ENCODE results near the gene RNF220.
A peak's percentile ranks its signal among the peaks of the same experiment; 100 is the strongest.

Gene RNF220

DNA sequence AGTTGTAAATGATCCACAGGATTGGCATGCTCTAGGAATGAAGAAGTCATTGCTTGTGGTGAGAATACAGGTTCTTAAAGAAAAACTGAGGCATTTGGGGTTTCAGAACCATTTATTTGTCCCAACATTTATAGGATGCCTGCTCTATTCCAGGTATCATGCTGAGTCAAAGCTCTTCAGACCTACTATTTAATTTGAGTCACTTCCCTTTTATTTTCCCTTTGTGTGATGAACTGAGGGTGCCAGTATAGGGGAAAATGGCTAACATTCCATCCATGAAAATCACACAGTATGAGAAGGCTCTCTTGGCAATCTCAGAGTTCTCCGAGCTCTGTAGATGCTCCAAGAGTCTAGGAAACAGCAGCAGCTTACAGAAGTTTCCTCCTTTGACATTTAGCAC, 110.4 kb downstream of the RNF220 start:
- TF ChIP-seq, protein P1, sequence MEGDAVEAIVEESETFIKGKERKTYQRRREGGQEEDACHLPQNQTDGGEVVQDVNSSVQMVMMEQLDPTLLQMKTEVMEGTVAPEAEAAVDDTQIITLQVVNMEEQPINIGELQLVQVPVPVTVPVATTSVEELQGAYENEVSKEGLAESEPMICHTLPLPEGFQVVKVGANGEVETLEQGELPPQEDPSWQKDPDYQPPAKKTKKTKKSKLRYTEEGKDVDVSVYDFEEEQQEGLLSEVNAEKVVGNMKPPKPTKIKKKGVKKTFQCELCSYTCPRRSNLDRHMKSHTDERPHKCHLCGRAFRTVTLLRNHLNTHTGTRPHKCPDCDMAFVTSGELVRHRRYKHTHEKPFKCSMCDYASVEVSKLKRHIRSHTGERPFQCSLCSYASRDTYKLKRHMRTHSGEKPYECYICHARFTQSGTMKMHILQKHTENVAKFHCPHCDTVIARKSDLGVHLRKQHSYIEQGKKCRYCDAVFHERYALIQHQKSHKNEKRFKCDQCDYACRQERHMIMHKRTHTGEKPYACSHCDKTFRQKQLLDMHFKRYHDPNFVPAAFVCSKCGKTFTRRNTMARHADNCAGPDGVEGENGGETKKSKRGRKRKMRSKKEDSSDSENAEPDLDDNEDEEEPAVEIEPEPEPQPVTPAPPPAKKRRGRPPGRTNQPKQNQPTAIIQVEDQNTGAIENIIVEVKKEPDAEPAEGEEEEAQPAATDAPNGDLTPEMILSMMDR (conservative IDR thresholded peaks at IDR 0.05; ENCODE audit: low read length): no peak
- TF ChIP-seq EZH2phosphoT487 (IDR thresholded peaks at IDR 0.05; ENCODE audit: borderline replicate concordance): no peak
- Histone ChIP-seq H4K20me1 (ENCODE audit: insufficient read depth, low read length, poor library complexity, severe bottlenecking) (no peaks in the 10 kb centered on the region), H3K9me2 (replicated peaks; ENCODE audit: low read depth, low read length) (no peaks in the 10 kb centered on the region), H3K4me3 (ENCODE audit: low read length, poor library complexity, severe bottlenecking) (no peak overlapping the region), H2AFZ (ENCODE audit: low read length) (no peak overlapping the region), H3K9ac (ENCODE audit: low read depth, low read length, poor library complexity, severe bottlenecking) (no peak overlapping the region), H3K27me3 (ENCODE audit: insufficient read depth, low read length, poor library complexity, severe bottlenecking) (no peaks in the 10 kb centered on the region), H3F3A (ENCODE audit: low read depth) (peaks cover 5% of the 10 kb centered on the region; the same call in 1 of the 2 replicates), H3K79me2 (ENCODE audit: insufficient read depth, low read length) (peaks cover 12% of the 10 kb centered on the region; the same call in 1 of the 2 replicates), H3K4me1 (ENCODE audit: insufficient read depth, low read length, poor library complexity, severe bottlenecking) (peaks cover 27% of the 10 kb centered on the region), H3K9me3 (ENCODE audit: insufficient read depth, low read depth, low read length) (no peaks in the 10 kb centered on the region), H3K4me2 (ENCODE audit: low read depth, low read length, poor library complexity, severe bottlenecking) (no peak overlapping the region), H3K36me3 (ENCODE audit: insufficient read depth, low read length) (peaks cover 9% of the 10 kb centered on the region; the same call in 1 of the 2 replicates)

DNA sequence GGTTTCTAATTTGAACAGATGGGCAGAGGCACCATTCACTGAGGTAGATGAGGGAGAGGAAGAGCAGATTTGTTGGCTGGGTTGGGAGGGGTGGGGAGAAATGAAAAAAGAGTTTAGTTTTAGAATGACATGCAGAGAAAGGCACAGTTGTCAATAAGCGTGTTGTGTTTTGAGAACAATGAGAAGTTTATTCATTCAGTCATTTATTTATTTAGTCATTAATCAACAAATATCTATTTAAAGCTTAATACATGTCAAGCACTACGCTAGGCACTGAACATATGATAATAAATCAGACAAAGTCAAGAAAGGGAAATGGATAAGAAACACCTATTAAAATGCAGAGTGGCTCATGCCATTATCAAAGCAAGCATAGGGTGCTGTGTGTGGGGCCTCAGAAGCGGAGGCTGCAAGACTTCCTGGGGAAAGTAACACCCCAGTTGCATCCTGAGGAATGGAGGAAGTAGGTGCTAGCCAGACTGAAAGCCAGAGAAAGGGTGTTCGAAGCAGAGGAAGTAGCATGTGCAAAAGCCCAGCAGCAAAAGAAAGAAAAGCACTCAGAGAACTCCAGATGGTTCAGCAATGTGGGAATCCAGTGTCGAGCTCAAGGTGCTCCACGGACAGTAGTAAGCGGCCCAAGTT, 114.1 kb downstream of the RNF220 start:
- no peak for TF ChIP-seq EZH2phosphoT487 (IDR thresholded peaks at IDR 0.05; ENCODE audit: borderline replicate concordance)
- TF ChIP-seq, protein P1 (conservative IDR thresholded peaks at IDR 0.05; ENCODE audit: low read length): no peak
- H3K4me2 ChIP-seq (ENCODE audit: low read depth, low read length, poor library complexity, severe bottlenecking): peak overlapping the region; percentile 45
- H3K79me2 ChIP-seq (ENCODE audit: insufficient read depth, low read length): peaks cover 24% of the 10 kb centered on the region; the same call in 1 of the 2 replicates
- no peak overlapping the region for H2AFZ ChIP-seq (ENCODE audit: low read length)
- peaks cover 15% of the 10 kb centered on the region; the same call in 1 of the 2 replicates for H3K36me3 ChIP-seq (ENCODE audit: insufficient read depth, low read length)
- peaks cover 39% of the 10 kb centered on the region for H3K4me1 ChIP-seq (ENCODE audit: insufficient read depth, low read length, poor library complexity, severe bottlenecking)
- H3K9ac ChIP-seq (ENCODE audit: low read depth, low read length, poor library complexity, severe bottlenecking): peak overlapping the region; percentile 36
- no peaks in the 10 kb centered on the region for H4K20me1 ChIP-seq (ENCODE audit: insufficient read depth, low read length, poor library complexity, severe bottlenecking)
- peak overlapping the region; percentile 35 for H3K4me3 ChIP-seq (ENCODE audit: low read length, poor library complexity, severe bottlenecking)
- 0 out of 2 replicates have a peak, but pooled peaks cover 3% of the 10 kb centered on the region for H3F3A ChIP-seq (ENCODE audit: low read depth)
- no peaks in the 10 kb centered on the region for H3K9me3 ChIP-seq (ENCODE audit: insufficient read depth, low read depth, low read length)
- no peaks in the 10 kb centered on the region for H3K9me2 ChIP-seq (replicated peaks; ENCODE audit: low read depth, low read length)
- no peaks in the 10 kb centered on the region for H3K27me3 ChIP-seq (ENCODE audit: insufficient read depth, low read length, poor library complexity, severe bottlenecking)

DNA sequence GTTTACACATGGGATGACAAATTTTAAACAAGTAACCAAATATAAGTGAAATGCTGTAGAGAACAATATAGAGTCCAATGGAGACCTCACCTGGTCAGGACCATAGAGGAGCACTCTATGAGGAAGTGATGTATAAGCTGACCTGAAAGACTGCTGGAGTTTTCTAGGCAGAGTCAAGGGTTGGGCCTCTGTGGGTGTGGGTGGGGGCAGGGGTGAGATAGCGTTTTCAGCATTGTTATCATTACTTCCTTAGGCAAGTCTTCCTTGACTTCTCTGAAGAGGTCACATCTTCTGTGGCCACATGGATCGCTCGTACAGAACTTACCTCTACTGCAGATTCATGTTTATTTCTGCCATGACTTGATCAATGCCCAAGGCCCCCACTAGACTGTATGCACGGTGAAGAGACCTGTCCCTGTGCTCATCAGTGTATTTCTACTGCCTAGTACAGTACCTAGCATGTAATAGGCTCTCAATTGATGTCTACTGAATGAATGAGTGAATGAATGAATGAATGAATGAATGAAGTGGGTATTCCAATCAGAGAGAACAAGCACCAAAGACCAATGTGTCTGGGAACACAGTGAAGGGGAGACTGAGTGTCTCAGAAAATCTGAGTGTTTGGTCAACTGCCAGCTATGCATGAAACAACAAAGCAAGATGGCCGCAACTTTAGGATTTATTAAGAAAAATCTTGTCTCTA, 116.5 kb downstream of the RNF220 start:
- no peak for TF ChIP-seq EZH2phosphoT487 (IDR thresholded peaks at IDR 0.05; ENCODE audit: borderline replicate concordance)
- no peaks in the 10 kb centered on the region for H3K9me2 ChIP-seq (replicated peaks; ENCODE audit: low read depth, low read length)
- no peak overlapping the region for H3K4me3 ChIP-seq (ENCODE audit: low read length, poor library complexity, severe bottlenecking)
- H3K4me1 ChIP-seq (ENCODE audit: insufficient read depth, low read length, poor library complexity, severe bottlenecking): peaks cover 57% of the 10 kb centered on the region
- no peaks in the 10 kb centered on the region for H3K27me3 ChIP-seq (ENCODE audit: insufficient read depth, low read length, poor library complexity, severe bottlenecking)
- peaks cover 20% of the 10 kb centered on the region; the same call in 1 of the 2 replicates for H3K79me2 ChIP-seq (ENCODE audit: insufficient read depth, low read length)
- peaks cover 3% of the 10 kb centered on the region; the same call in 1 of the 2 replicates for H3F3A ChIP-seq (ENCODE audit: low read depth)
- no peak overlapping the region for H3K9ac ChIP-seq (ENCODE audit: low read depth, low read length, poor library complexity, severe bottlenecking)
- H4K20me1 ChIP-seq (ENCODE audit: insufficient read depth, low read length, poor library complexity, severe bottlenecking): peaks cover 7% of the 10 kb centered on the region
- no peak overlapping the region for H2AFZ ChIP-seq (ENCODE audit: low read length)
- no peak overlapping the region for H3K4me2 ChIP-seq (ENCODE audit: low read depth, low read length, poor library complexity, severe bottlenecking)
- peaks cover 15% of the 10 kb centered on the region; the same call in 1 of the 2 replicates for H3K36me3 ChIP-seq (ENCODE audit: insufficient read depth, low read length)
- no peaks in the 10 kb centered on the region for H3K9me3 ChIP-seq (ENCODE audit: insufficient read depth, low read depth, low read length)
